Retinal pigment epithelial cell (primary cell): ENCODE measurements around the gene IL17RD.

Experiments
- DNase-seq: peaks from one replicate; pipeline ENCODE4 v3.0.0-alpha.2; 2010; ENCODE audit warnings: low read depth
- H3K4me3 ChIP-seq: 2 replicates; pipeline ENCODE4 v1.5.1; 2011; ENCODE audit warnings: mild to moderate bottlenecking, low read length, control low read depth, moderate library complexity
- CTCF ChIP-seq: conservative IDR thresholded peaks from 2 replicates; pipeline ENCODE4 v1.5.1; 2011; ENCODE audit warnings: low read depth, low read length, control low read depth, inconsistent platforms

The IL17RD gene

DNA sequence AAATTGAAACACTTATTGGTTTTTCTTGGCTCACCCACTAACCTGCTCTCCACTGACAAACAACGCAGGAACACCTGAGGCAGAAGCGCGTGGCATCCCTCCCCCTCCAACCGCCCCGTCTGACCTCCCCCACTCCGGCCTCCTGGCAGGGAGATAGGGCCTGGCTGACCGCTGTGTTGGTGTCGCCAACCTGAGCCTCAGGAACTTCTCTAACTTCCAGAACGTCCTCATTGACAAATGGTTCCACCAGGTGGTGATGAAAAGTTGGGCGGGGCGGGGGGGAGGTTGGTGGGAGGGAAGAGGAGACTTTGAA is 22.8 kb downstream of the IL17RD start:
- H3K4me3 ChIP-seq = no peak overlapping the region
- TF ChIP-seq CTCF = no peak
- no peak for DNase-seq

DNA sequence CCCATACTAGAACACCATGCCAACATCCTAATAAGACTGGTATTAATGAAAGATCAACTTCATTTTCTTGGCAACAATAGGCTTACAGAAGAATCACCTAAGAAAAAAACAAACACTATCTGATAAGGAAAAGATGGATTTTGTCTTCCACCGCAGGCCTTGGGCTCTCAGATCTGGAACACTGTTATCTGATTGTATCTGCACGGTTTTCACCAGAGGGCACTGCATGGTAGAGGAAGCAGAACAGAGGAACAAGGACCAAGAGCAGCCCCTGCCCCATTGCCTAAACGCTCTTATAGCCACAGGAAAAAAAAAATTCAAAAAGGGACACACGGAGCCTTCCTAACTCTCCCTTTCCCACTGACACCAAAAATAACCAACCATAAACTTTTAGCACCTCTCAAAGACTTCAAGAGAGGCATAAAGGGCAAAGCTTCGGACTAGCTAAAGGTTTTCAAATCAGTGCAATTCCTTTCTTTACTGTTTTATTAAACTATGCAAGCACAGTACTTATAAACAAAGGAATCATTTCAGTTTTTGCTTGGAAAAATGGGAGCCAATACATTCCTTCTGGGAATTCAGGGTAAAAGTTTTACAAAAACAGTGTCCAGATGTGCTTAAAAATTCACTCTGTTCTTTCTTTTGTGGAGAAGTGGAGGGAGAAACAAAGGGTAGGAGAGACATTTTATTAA is 23.3 kb downstream of the IL17RD start:
- no peak overlapping the region for H3K4me3 ChIP-seq
- no peak for DNase-seq
- no peak for TF ChIP-seq CTCF

DNA sequence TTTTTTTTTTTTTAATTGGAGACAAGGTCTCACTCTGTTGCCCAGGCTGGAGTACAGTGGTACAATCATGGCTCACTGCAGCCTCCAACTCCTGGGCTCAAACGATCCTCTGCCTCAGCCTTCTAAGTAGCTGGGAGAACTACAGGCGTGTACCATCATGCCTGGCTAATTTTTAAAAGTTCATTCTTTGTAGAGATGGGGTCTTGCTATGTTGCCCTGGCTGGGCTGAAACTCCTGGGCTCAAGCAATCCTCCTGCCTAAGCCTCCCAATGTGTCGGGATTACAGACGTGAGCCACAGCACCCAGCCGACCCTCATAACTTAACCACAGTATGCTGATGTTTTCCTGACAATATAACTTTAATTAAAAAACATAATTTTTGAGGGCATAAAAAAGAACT is 24.3 kb downstream of the IL17RD start:
- no peak overlapping the region for H3K4me3 ChIP-seq
- no peak for DNase-seq
- TF ChIP-seq CTCF = no peak

DNA sequence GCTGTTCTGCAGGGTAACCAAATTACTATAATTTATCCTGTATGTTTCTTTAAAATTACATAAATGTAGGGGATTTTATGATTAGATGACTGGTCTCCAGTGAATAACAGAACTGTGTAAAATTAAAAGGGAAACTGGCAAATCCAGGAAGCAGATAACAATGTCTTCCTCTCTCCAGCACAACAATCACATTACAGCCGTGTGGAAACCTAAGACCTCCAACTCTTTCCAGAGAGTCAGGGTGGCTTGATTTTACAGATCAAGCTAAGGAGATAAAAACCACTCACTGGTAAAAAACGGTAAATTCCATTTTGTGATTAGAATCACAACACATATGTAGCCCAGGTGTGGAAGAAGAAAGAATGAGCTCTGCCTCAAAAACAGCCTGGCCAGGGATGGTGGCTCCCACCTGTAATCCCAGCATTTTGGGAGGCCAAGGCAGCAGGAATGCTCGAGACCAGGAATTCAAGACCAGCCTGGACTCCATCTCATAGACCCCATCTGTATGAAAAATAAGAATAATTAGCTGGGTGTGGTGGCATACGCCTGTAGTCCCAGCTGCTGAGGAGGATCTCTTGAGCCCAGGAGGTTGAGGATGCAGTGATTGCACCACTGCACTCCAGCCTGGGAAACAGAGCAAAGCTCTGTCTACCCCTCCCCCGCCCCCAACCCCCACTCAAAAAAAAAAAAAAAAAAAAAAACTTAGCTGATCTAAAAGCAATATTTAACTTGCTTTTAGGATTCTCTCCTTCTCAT is 29.0 kb downstream of the IL17RD start:
- no peak for DNase-seq
- TF ChIP-seq CTCF = no peak
- no peak overlapping the region for H3K4me3 ChIP-seq

- H3K4me3 ChIP-seq = no peak overlapping the region
- DNase-seq = no peak
- no peak for TF ChIP-seq CTCF
Measured at GRCh38 chr3:57133157-57133556, 32.0 kb downstream of the IL17RD start.

GRCh38 chr3:57132674-57133073 is 32.5 kb downstream of the IL17RD start:
- no peak overlapping the region for H3K4me3 ChIP-seq
- TF ChIP-seq CTCF = peak; percentile 16
- DNase-seq = no peak

DNA sequence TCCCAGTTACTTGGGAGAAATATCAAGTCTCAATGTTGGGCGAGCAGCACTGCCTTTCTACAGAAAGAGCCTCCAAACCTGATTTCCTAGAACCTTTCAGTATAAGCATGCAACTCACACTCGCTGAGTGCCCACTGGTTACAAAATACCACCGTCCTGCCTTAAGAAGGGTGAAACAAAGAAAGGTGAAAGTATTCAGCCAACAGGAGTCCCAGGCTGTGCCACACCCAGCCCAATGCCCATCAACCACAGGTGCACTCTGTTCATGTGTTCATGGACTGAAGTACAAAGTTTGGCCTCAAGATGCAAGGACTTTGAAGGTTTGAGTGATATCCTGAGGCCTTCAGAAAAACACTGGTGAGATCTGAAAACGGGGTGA is 34.0 kb downstream of the IL17RD start:
- TF ChIP-seq CTCF = no peak
- no peak overlapping the region for H3K4me3 ChIP-seq
- no peak for DNase-seq
